Rectal smooth muscle tissue (tissue), 1 donor: ENCODE measurements around the gene CNTFR.
"Not testable (repeated sequence)": the region's sequence is repeated elsewhere in the genome, so short reads cannot be mapped to it uniquely, and the experiment has no call there.

Experiments
- H3K27ac ChIP-seq: one replicate; pipeline ENCODE4 v1.7.0; 2013; ENCODE audit warnings: low read depth, low read length, inconsistent platforms
- H3K27me3 ChIP-seq: one replicate; pipeline ENCODE4 v1.7.0; 2013; ENCODE audit warnings: low read length; ENCODE audit not compliant: control insufficient read depth, insufficient read depth
- H3K36me3 ChIP-seq: one replicate; pipeline ENCODE4 v1.7.0; 2013; ENCODE audit warnings: low read length; ENCODE audit not compliant: control insufficient read depth, insufficient read depth
- H3K4me1 ChIP-seq: one replicate; pipeline ENCODE4 v1.7.0; 2013; ENCODE audit warnings: low read length; ENCODE audit not compliant: control insufficient read depth, insufficient read depth
- H3K4me3 ChIP-seq: one replicate; pipeline ENCODE4 v1.7.0; 2013; ENCODE audit warnings: low read length
- H3K9ac ChIP-seq: one replicate; pipeline ENCODE4 v1.7.0; 2013; ENCODE audit warnings: low read length

CNTFR gene

GRCh38 chr9:34536685-34537084, 52.8 kb downstream of the CNTFR start:
- Histone ChIP-seq H3K27me3 (peaks cover 3% of the 10 kb centered on the region), H3K36me3 (no peaks in the 10 kb centered on the region), H3K27ac (no peak overlapping the region), H3K9ac (no peak overlapping the region), H3K4me3 (no peak overlapping the region), H3K4me1 (no peaks in the 10 kb centered on the region)

DNA sequence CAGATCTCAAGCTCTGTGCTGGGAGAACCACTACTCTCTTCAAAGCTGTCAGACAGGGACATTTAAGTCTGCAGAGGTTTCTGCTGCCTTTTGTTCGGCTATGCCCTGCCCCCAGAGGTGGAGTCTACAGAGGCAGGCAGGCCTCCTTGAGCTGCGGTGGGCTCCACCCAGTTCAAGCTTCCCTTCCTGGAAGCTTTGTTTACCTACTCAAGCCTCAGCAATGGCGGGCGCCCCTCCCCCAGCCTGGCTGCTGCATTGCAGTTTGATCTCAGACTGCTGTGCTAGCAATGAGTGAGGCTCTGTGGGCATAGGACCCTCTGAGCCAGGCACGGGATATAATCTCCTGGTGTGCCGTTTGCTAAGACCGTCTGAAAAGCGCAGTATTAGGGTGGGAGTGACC, 57.5 kb downstream of the CNTFR start:
- H3K36me3 ChIP-seq, H3K4me3 ChIP-seq, H3K27me3 ChIP-seq, H3K27ac ChIP-seq, H3K9ac ChIP-seq, H3K4me1 ChIP-seq: not testable (repeated sequence)

DNA sequence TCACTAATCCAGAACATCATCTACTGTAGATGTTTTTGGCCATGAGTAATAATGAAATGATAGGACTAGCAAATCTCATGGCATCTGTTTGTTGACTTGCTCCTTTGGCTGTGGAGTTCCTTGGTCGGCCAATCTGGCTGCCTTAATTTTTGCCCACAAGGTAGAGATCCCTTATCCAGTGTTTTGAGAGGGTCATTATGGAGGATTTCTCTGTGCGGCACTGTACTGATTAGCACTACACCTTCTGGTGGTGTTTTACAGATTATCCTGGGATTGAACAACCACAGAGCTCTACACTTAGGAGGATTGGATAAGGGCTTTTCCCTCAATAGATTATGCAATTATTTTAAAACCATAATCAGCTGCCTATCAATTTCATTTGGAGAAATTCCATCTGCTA, 63.5 kb downstream of the CNTFR start:
- H3K27me3 ChIP-seq: no peaks in the 10 kb centered on the region

GRCh38 chr9:34524349-34524748, 65.2 kb downstream of the CNTFR start:
- Histone ChIP-seq H3K27me3 (no peaks in the 10 kb centered on the region), H3K36me3 (no peaks in the 10 kb centered on the region), H3K27ac (no peak overlapping the region)

More for the DNA sequence above, 63.5 kb downstream of the CNTFR start:
- Histone ChIP-seq H3K4me3 (no peak overlapping the region), H3K4me1 (peaks cover 3% of the 10 kb centered on the region), H3K9ac (no peak overlapping the region), H3K27ac (no peak overlapping the region), H3K36me3 (no peaks in the 10 kb centered on the region)

DNA sequence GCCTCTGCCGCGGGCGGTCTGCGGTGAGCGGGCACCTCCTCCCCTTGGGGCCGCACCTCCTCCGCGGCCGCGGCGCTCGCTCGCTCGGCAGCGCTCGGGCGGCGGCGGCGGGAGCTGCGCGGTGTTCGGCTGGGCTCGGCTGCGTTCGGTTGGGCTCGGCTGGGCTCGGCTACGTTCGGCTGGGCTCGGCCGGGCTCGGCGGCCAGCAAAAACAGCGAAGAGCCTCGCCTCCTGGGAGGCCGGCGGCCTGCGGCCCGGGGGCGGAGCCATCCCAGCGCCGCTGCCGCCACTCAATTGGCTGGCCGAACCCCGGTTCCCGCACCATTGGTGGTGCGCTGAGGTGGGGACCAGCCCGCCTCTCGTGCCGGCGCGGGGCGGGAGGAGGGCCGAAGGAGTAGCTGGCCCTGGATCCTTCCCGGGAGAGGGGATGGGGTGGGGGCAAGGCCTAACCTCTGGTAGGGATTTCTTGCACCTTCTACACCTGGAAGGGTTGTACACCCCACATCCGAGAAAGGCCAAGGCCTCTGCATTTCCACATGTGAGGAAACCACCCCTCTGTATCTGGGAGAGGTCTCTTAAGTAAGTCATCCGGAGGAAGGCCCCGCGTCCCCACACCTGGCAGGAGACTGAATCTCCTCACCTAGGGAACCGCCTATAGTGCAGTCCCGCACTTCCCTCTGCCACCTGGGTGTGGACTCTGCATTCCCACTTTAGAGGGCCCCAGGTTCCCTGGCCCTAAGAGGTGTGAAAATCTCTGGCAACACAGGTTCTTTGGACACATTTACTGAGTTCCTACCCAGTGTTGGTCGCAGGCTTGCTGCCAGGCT, 66.3 kb downstream of the CNTFR start, which contains the start of gene ENHO:
TSS of gene ENHO (minus strand) at position 20 of the 827 bp plus-strand sequence. CDS start 1,295 bp downstream, outside the sequence.
- H3K9ac ChIP-seq: no peak within 1 kb of the TSS
- H3K36me3 ChIP-seq: no peaks in the 10 kb centered on the region
- peak within 1 kb of the TSS; percentile 60 for H3K4me3 ChIP-seq
- H3K27ac ChIP-seq: no peak within 1 kb of the TSS
- no peaks in the 10 kb centered on the region for H3K27me3 ChIP-seq
- H3K4me1 ChIP-seq: peaks cover 3% of the 10 kb centered on the region

More at GRCh38 chr9:34524349-34524748, 65.2 kb downstream of the CNTFR start:
- Histone ChIP-seq H3K4me3 (no peak overlapping the region), H3K4me1 (peaks cover 3% of the 10 kb centered on the region), H3K9ac (no peak overlapping the region)

- peak overlapping the region; percentile 44 for H3K4me3 ChIP-seq
- H3K4me1 ChIP-seq: peaks cover 3% of the 10 kb centered on the region
- no peak overlapping the region for H3K27ac ChIP-seq
- H3K36me3 ChIP-seq: no peaks in the 10 kb centered on the region
- no peaks in the 10 kb centered on the region for H3K27me3 ChIP-seq
- no peak overlapping the region for H3K9ac ChIP-seq
These were observed 67.2 kb downstream of the CNTFR start for GRCh38 chr9:34522091-34522887.

DNA sequence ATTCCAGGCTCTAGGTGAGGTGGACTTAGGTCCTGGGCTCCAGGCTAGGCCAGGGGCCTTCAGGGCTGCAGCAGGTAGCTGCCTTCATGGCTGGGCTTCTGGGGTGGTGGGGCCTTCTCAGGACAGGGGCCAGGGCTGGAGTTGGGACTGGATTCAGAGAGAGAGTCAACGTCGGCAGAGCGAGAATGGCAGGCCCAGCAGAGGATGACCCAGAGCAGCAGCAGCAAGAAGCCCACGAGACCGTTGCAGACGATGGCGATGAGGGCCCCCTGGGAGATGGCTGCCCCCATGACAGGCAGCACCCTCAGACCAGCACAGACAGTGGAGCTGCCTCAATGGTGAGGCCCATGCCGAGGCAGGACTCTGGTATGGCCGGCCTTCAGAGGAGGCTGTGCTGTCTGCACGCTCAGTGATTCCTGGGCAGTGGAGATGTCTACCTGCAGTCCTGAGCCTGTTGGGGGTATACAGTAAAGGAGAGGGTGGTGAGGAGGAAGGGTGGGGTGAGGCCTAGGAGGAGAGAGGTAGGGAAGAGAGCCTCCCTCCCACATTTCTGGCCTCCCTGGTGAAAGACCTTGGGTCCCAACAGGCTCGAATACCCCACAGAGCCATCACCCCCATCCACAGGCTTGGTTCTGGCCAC, 68.0 kb downstream of the CNTFR start:
- Histone ChIP-seq H3K9ac (no peak overlapping the region), H3K36me3 (no peaks in the 10 kb centered on the region), H3K27ac (no peak overlapping the region), H3K27me3 (no peaks in the 10 kb centered on the region), H3K4me3 (no peak overlapping the region), H3K4me1 (peaks cover 3% of the 10 kb centered on the region)

- Histone ChIP-seq H3K27me3 (no peaks in the 10 kb centered on the region), H3K9ac (no peak overlapping the region), H3K27ac (no peak overlapping the region), H3K4me3 (no peak overlapping the region), H3K36me3 (no peaks in the 10 kb centered on the region), H3K4me1 (peaks cover 3% of the 10 kb centered on the region)
These were observed 68.8 kb downstream of the CNTFR start for GRCh38 chr9:34520505-34521385.

DNA sequence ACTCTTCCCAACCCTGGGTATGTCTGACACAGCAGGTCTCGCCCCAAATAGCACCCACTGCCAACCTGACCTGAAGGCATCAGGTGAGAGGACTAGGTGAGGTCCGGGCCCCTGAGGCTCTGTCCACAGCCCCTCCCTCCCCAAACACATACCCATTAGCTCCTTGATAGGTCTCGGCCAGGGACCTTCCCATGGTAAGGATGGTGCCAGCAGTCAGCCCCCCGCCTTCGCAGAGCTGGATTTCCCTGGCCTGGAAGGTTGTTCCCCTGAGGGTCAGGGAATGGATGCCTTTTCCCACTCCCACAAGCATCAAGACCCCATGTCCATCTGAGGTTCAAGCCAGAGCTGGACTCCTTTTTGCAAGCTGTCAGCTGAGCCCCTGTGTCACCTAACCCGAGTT, 69.4 kb downstream of the CNTFR start:
- Histone ChIP-seq H3K27me3 (no peaks in the 10 kb centered on the region), H3K36me3 (no peaks in the 10 kb centered on the region), H3K27ac (no peak overlapping the region), H3K9ac (no peak overlapping the region), H3K4me3 (no peak overlapping the region), H3K4me1 (peaks cover 3% of the 10 kb centered on the region)

GRCh38 chr9:34519321-34520020, 70.1 kb downstream of the CNTFR start:
- Histone ChIP-seq H3K4me1 (peaks cover 3% of the 10 kb centered on the region), H3K9ac (no peak overlapping the region), H3K36me3 (no peaks in the 10 kb centered on the region), H3K4me3 (no peak overlapping the region), H3K27ac (no peak overlapping the region), H3K27me3 (no peaks in the 10 kb centered on the region)

GRCh38 chr9:34518896-34519295, 70.6 kb downstream of the CNTFR start:
- Histone ChIP-seq H3K27ac (no peak overlapping the region), H3K9ac (no peak overlapping the region), H3K36me3 (no peaks in the 10 kb centered on the region), H3K27me3 (no peaks in the 10 kb centered on the region), H3K4me3 (no peak overlapping the region), H3K4me1 (peaks cover 3% of the 10 kb centered on the region)
